H9 (cell line): ENCODE measurements around the gene ACOXL. TPM values are rescaled to one million over a fixed set of nuclear protein-coding genes. Genes with fewer than 3 reads are reported as not detected.

Source experiments
- DNase-seq: peaks from one replicate; pipeline ENCODE4 v3.0.0-alpha.2; 2017
- H2AFZ ChIP-seq: one replicate; pipeline ENCODE4 v1.6.1; 2013; ENCODE audit warnings: mild to moderate bottlenecking, low read length, control low read depth, moderate library complexity
- H2AK5ac ChIP-seq: 2 replicates; pipeline ENCODE4 v1.6.1; 2013; ENCODE audit warnings: low read length, control low read depth, mixed read lengths; ENCODE audit not compliant: insufficient read length
- H2BK120ac ChIP-seq: one replicate; pipeline ENCODE4 v1.6.1; 2013; ENCODE audit warnings: low read depth, mild to moderate bottlenecking, low read length, control low read depth, inconsistent platforms; ENCODE audit not compliant: poor library complexity, severe bottlenecking
- H2BK12ac ChIP-seq: 2 replicates; pipeline ENCODE4 v1.6.1; 2013; ENCODE audit warnings: low read length, control low read depth, mixed read lengths, low read depth; ENCODE audit not compliant: insufficient read length
- H2BK15ac ChIP-seq: 2 replicates; pipeline ENCODE4 v1.6.1; 2013; ENCODE audit warnings: low read depth, low read length, control low read depth
- H2BK20ac ChIP-seq: one replicate; pipeline ENCODE4 v1.6.1; 2013; ENCODE audit warnings: low read depth, mild to moderate bottlenecking, low read length, control low read depth, inconsistent platforms; ENCODE audit not compliant: poor library complexity, severe bottlenecking
- H2BK5ac ChIP-seq: 2 replicates; pipeline ENCODE4 v1.6.1; 2013; ENCODE audit warnings: low read length, control low read depth, mixed read lengths; ENCODE audit not compliant: insufficient read length
- H3K14ac ChIP-seq: 2 replicates; pipeline ENCODE4 v1.6.1; 2013; ENCODE audit warnings: low read length, control low read depth; ENCODE audit not compliant: insufficient read depth
- H3K18ac ChIP-seq: 2 replicates; pipeline ENCODE4 v1.6.1; 2013; ENCODE audit warnings: low read depth, mild to moderate bottlenecking, mixed read lengths, low read length, control low read depth; ENCODE audit not compliant: insufficient read length
- H3K23ac ChIP-seq: 2 replicates; pipeline ENCODE4 v1.6.1; 2013; ENCODE audit warnings: low read length, control low read depth, mixed read lengths, low read depth; ENCODE audit not compliant: insufficient read length
- H3K23me2 ChIP-seq: 2 replicates; pipeline ENCODE4 v1.6.1; 2013; ENCODE audit warnings: low read depth, mild to moderate bottlenecking, mixed read lengths, low read length, control low read depth; ENCODE audit not compliant: insufficient read length, poor library complexity, severe bottlenecking
- H3K27ac ChIP-seq: 2 replicates; pipeline ENCODE4 v1.5.1; 2013; ENCODE audit warnings: low read length, control low read depth, mixed read lengths, low read depth; ENCODE audit not compliant: insufficient read length
- H3K27me3 ChIP-seq: 2 replicates; pipeline ENCODE4 v1.6.1; 2013; ENCODE audit warnings: low read length, control low read depth, inconsistent platforms; ENCODE audit not compliant: insufficient read depth
- H3K4ac ChIP-seq: 2 replicates; pipeline ENCODE4 v1.6.1; 2013; ENCODE audit warnings: low read depth, mild to moderate bottlenecking, control low read depth, inconsistent platforms, low read length, moderate library complexity
- H3K4me1 ChIP-seq: 2 replicates; pipeline ENCODE4 v1.6.1; 2013; ENCODE audit warnings: low read length, control low read depth, inconsistent platforms; ENCODE audit not compliant: insufficient read depth
- H3K4me2 ChIP-seq: 2 replicates; pipeline ENCODE4 v1.6.1; 2013; ENCODE audit warnings: low read length, control low read depth, mixed read lengths; ENCODE audit not compliant: insufficient read length, insufficient read depth
- H3K56ac ChIP-seq: 2 replicates; pipeline ENCODE4 v1.6.1; 2013; ENCODE audit warnings: low read depth, mild to moderate bottlenecking, mixed read lengths, low read length, control low read depth; ENCODE audit not compliant: insufficient read length
- H3K79me1 ChIP-seq: 2 replicates; pipeline ENCODE4 v1.6.1; 2013; ENCODE audit warnings: low read depth, mild to moderate bottlenecking, moderate library complexity, low read length, control low read depth, inconsistent platforms; ENCODE audit not compliant: insufficient read depth, poor library complexity, severe bottlenecking
- H3K79me2 ChIP-seq: 2 replicates; pipeline ENCODE4 v1.6.1; 2013; ENCODE audit warnings: low read length, control low read depth, inconsistent platforms; ENCODE audit not compliant: insufficient read depth
- H3K9ac ChIP-seq: 2 replicates; pipeline ENCODE4 v1.6.1; 2013; ENCODE audit warnings: low read length, control low read depth, mixed read lengths; ENCODE audit not compliant: insufficient read length; ENCODE audit errors: extremely low read depth
- H3K9me3 ChIP-seq: one replicate; pipeline ENCODE4 v1.6.1; 2013; ENCODE audit warnings: low read depth, low read length, inconsistent platforms; ENCODE audit not compliant: control insufficient read depth
- H3T11ph ChIP-seq: one replicate; pipeline ENCODE4 v1.6.1; 2013; ENCODE audit warnings: mild to moderate bottlenecking, low read length, control low read depth, inconsistent platforms
- H4K20me1 ChIP-seq: one replicate; pipeline ENCODE4 v1.6.1; 2013; ENCODE audit not compliant: control insufficient read depth, insufficient read length, insufficient read depth
- H4K5ac ChIP-seq: 2 replicates; pipeline ENCODE4 v1.6.1; 2013; ENCODE audit warnings: low read depth, mild to moderate bottlenecking, mixed read lengths, low read length, control low read depth; ENCODE audit not compliant: insufficient read length
- H4K8ac ChIP-seq: replicated peaks from 2 replicates; pipeline ENCODE4 v1.6.1; 2013; ENCODE audit warnings: low read length, control low read depth, mixed read lengths, low read depth; ENCODE audit not compliant: insufficient read length
- H4K91ac ChIP-seq: 2 replicates; pipeline ENCODE4 v1.6.1; 2013; ENCODE audit warnings: low read depth, mild to moderate bottlenecking, moderate library complexity, mixed read lengths, low read length, control low read depth; ENCODE audit not compliant: insufficient read length
- H3K27ac Mint-ChIP-seq, 3 experiments: 2 replicates in 2 of 3; 3 replicates in 1 of 3; pipeline ENCODE4 v1.8.0; 2020 to 2021; ENCODE audit warnings: mixed read lengths in 3 of 3, mild to moderate bottlenecking in 1 of 3, moderate library complexity in 1 of 3
- H3K27me3 Mint-ChIP-seq: 2 replicates; pipeline ENCODE4 v1.8.0; 2021; ENCODE audit warnings: low read depth, mild to moderate bottlenecking, moderate library complexity, mixed read lengths
- H3K36me3 Mint-ChIP-seq, 3 experiments: 2 replicates in 2 of 3; 3 replicates in 1 of 3; pipeline ENCODE4 v1.8.0; 2020 to 2021; ENCODE audit warnings: low read depth in 3 of 3, mixed read lengths in 3 of 3; ENCODE audit not compliant: insufficient read depth in 1 of 3
- H3K4me1 Mint-ChIP-seq, 2 experiments: 2 replicates each; pipeline ENCODE4 v1.8.0; 2020; ENCODE audit warnings: mixed read lengths in 2 of 2
- H3K4me3 Mint-ChIP-seq, 2 experiments: 2 replicates in 1 of 2; 3 replicates in 1 of 2; pipeline ENCODE4 v1.8.0; 2020 to 2021; ENCODE audit warnings: mild to moderate bottlenecking in 2 of 2, mixed read lengths in 2 of 2, moderate library complexity in 1 of 2
- H3K9me3 Mint-ChIP-seq, 2 experiments: 2 replicates in 1 of 2; 3 replicates in 1 of 2; pipeline ENCODE4 v1.8.0; 2020; ENCODE audit warnings: mild to moderate bottlenecking in 2 of 2, mixed read lengths in 2 of 2, moderate library complexity in 1 of 2
- CTCF ChIP-seq: fragments of 200-600 bp; sonication (generic); conservative IDR thresholded peaks from 3 replicates; pipeline ENCODE4 v1.8.0; 2021; ENCODE audit warnings: antibody characterized with exemption, mild to moderate bottlenecking
- WGBS: extraction: QIAGEN DNeasy Blood & Tissue Kit; methylation state at CpG from one replicate; pipeline ENCODE4 v1.1.7; 2013; ENCODE audit warnings: missing lambda C conversion rate, low lambda C conversion rate, mixed read lengths; ENCODE audit not compliant: insufficient read length; ENCODE audit errors: extremely low coverage; 5-methylcytosine and 5-hydroxymethylcytosine counted together
- total RNA-seq: library from RNA; stranded (reverse); gene quantifications from 2 replicates; pipeline ENCODE4 v1.2.1, GENCODE V29; 2021

ACOXL gene
- total RNA-seq, 1 experiment from 2014 or later, result 37.6 TPM

GRCh38 chr2:110885256-110885655 lies 152.9 kb downstream of the ACOXL start:
- TF ChIP-seq CTCF, result no peak

More at GRCh38 chr2:110885256-110885655, 152.9 kb downstream of the ACOXL start:
- H2AFZ ChIP-seq, result no peak overlapping the region
- H3K4me3 Mint-ChIP-seq, result no peak overlapping the region
- no peak overlapping the region for H3K4ac ChIP-seq
- no peaks in the 10 kb centered on the region for H3K23me2 ChIP-seq
- no peak overlapping the region for H3K9ac ChIP-seq
- no peak overlapping the region for H3T11ph ChIP-seq
- no peak overlapping the region for H3K27ac ChIP-seq
- H4K91ac ChIP-seq, result no peak overlapping the region
- H3K18ac ChIP-seq, result no peak overlapping the region
- no peaks in the 10 kb centered on the region for H4K20me1 ChIP-seq
- no peak overlapping the region for H2BK12ac ChIP-seq
- H3K4me1 Mint-ChIP-seq, result peaks cover 0 to 8% of the 10 kb centered on the region in 2 experiments; a peak in 1 of 4 replicates
- no peak overlapping the region for H3K14ac ChIP-seq
- H3K27ac Mint-ChIP-seq, result no peak overlapping the region
- no peak overlapping the region for H2BK5ac ChIP-seq
- peaks cover 8 to 26% (median 23%) of the 10 kb centered on the region in 3 experiments; a peak in 6 of 7 replicates for H3K36me3 Mint-ChIP-seq
- no peak for DNase-seq
- no peaks in the 10 kb centered on the region for H3K9me3 ChIP-seq
- no peak overlapping the region for H3K56ac ChIP-seq
- WGBS, result no CpG with 5 or more reads among the region's 4 CpGs
- H3K79me2 ChIP-seq, result no peaks in the 10 kb centered on the region
- no peaks in the 10 kb centered on the region for H3K4me1 ChIP-seq
- H3K27me3 Mint-ChIP-seq, result no peaks in the 10 kb centered on the region
- no peaks in the 10 kb centered on the region for H3K79me1 ChIP-seq
- no peak overlapping the region for H4K5ac ChIP-seq
- no peak overlapping the region for H2AK5ac ChIP-seq
- no peak overlapping the region for H2BK20ac ChIP-seq
- no peak overlapping the region for H2BK120ac ChIP-seq
- no peak overlapping the region for H3K4me2 ChIP-seq
- no peaks in the 10 kb centered on the region for H3K27me3 ChIP-seq
- no peak overlapping the region for H2BK15ac ChIP-seq
- H4K8ac ChIP-seq, result no peak overlapping the region
- H3K9me3 Mint-ChIP-seq, result peaks cover 3 to 6% of the 10 kb centered on the region in 2 experiments; a peak in 3 of 5 replicates
- no peak overlapping the region for H3K23ac ChIP-seq
